Ectodermal cell (in vitro differentiated cells): Measurements from ENCODE around the gene CFAP90.

Experiments
- H3K27ac ChIP-seq: 2 replicates; pipeline ENCODE4 v1.7.0; 2013; ENCODE audit warnings: mild to moderate bottlenecking, low read depth, low read length; ENCODE audit not compliant: insufficient read depth, poor library complexity, severe bottlenecking
- H3K27me3 ChIP-seq: 2 replicates; pipeline ENCODE4 v1.7.0; 2013; ENCODE audit warnings: mild to moderate bottlenecking, low read length; ENCODE audit not compliant: insufficient read depth, control insufficient read depth, poor library complexity, severe bottlenecking
- H3K36me3 ChIP-seq: one replicate; pipeline ENCODE4 v1.7.0; 2013; ENCODE audit warnings: low read length; ENCODE audit not compliant: control insufficient read depth, insufficient read depth
- H3K4me1 ChIP-seq: one replicate; pipeline ENCODE4 v1.7.0; 2013; ENCODE audit warnings: low read length; ENCODE audit not compliant: control insufficient read depth, insufficient read depth
- H3K4me3 ChIP-seq: 2 replicates; pipeline ENCODE4 v1.7.0; 2013; ENCODE audit warnings: low read depth, low read length, control low read depth; ENCODE audit not compliant: insufficient read depth
- H3K9me3 ChIP-seq: 2 replicates; pipeline ENCODE4 v1.7.0; 2013; ENCODE audit warnings: mild to moderate bottlenecking, low read length, moderate library complexity; ENCODE audit not compliant: control insufficient read depth
- WGBS, 2 experiments: methylation state at CpG; one replicate each; pipeline ENCODE4 v1.1.7; 2013; ENCODE audit warnings: missing lambda C conversion rate in 2 of 2; 5-methylcytosine and 5-hydroxymethylcytosine counted together

Gene CFAP90

DNA sequence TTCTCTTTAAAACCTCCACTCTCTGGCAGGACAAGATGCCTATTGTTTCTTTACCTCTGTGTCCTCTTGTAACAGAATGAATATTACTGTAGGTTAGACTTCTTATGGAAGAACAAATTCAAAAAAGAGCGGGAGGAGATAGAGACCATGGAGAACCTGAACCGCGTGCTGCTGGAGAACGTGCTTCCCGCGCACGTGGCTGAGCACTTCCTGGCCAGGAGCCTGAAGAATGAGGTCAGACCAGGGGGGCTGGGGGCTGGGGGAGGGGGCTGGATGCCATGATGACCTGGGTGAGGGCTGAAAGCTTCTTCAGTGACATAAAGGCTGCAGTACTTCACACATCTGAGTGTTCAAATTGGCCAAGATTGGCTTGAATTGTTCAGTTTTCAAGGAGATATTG is 61.4 kb downstream of the CFAP90 start:
- peaks cover 7% of the 10 kb centered on the region for H3K4me1 ChIP-seq
- H3K27me3 ChIP-seq = no peaks in the 10 kb centered on the region
- WGBS, 2 experiments = 90 to 93% methylated on average over 7 of the region's 7 CpGs
- no peaks in the 10 kb centered on the region for H3K9me3 ChIP-seq
- no peaks in the 10 kb centered on the region for H3K36me3 ChIP-seq
- no peak overlapping the region for H3K4me3 ChIP-seq
- H3K27ac ChIP-seq = no peak overlapping the region

DNA sequence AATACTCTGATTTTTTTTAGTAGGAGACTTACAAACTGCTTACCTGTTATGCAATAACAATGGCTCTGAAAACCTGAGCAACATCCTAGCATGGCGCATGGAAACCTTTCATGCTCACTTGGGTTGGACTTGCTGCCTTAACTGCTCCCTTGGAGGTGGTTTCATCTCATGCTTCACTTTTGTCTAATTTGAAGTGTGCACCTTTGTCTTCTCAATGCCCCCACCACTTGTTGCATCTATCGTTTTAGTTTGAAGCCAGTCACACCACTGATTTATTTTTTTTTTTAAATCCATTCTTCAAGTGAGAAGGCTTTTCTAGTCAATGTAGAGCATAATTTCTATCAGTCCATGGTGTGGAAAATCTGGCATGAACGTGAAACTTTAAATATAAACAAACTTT is 63.2 kb downstream of the CFAP90 start:
- no peaks in the 10 kb centered on the region for H3K9me3 ChIP-seq
- H3K36me3 ChIP-seq = no peaks in the 10 kb centered on the region
- 88 to 100% methylated on average over 2 to 3 of the region's 3 CpGs for WGBS, 2 experiments
- H3K27ac ChIP-seq = no peak overlapping the region
- H3K4me3 ChIP-seq = no peak overlapping the region
- H3K27me3 ChIP-seq = no peaks in the 10 kb centered on the region
- H3K4me1 ChIP-seq = peaks cover 2% of the 10 kb centered on the region

DNA sequence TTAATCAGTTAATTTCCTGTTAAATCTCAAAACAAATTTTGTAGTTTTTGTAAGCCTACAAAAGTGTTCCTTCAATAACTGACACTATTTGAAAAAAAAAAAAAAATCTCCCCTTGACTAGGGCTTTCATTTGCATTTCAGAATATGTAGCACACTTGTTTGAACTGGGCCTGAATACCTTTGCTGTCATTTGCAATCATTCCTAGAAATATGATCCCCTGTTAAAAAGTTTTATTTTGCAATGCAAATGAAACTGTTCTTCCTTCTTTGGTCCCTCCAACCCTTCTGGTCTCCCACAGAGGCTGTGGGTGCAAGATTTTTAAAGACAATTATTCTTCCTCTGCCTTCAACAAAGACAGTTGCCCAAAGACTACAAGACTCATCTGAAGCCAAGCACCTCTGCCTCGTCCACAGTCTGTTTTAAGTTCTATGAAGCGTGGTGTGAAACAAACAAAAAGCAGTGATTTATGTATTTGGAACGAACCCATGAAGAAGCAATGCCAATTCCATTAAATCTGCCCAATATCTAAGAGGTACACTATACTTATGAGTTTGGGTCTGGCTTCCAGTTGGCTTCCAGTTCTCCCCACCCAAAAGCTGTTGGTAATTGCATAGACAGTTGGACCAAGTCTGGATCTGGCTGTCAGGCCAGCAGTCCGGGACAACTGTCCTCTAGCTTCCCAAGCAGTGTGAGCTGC is 66.1 kb downstream of the CFAP90 start:
- 81 to 88% methylated on average over 3 to 4 of the region's 4 CpGs for WGBS, 2 experiments

DNA sequence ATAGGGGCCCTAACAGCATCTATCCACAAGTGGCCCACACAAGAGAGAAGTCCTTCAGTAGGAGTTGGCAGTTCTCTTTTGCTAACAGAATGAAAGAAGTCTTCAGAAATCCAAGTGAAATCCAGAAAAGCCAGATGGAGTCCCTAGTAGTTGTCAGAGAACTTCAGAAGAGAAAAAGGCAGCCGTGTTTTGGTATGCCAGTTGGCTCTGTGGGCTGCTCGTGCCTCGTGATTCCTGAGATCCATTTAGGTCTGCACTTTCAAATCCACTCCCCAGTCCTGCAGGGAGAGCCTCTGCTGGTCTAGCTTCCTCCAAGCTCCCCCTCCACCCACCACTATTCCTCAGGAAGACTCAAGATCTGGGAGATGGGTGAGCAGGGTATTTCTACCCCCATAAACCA is 69.0 kb downstream of the CFAP90 start:
- 59 to 62% methylated on average over 3 of the region's 3 CpGs for WGBS, 2 experiments
- Histone ChIP-seq H3K27ac (no peak overlapping the region), H3K36me3 (no peaks in the 10 kb centered on the region), H3K27me3 (no peaks in the 10 kb centered on the region), H3K9me3 (no peaks in the 10 kb centered on the region), H3K4me3 (no peak overlapping the region), H3K4me1 (peaks cover 4% of the 10 kb centered on the region)

More for the DNA sequence above, 66.1 kb downstream of the CFAP90 start:
- Histone ChIP-seq H3K27ac (no peak overlapping the region), H3K27me3 (no peaks in the 10 kb centered on the region), H3K9me3 (no peaks in the 10 kb centered on the region), H3K36me3 (no peaks in the 10 kb centered on the region), H3K4me1 (peaks cover 4% of the 10 kb centered on the region), H3K4me3 (no peak overlapping the region)
